SK-N-MC (cell line): ENCODE results near the gene TUNAR.

Experiments
- DNase-seq: peaks from one replicate; pipeline ENCODE4 v3.0.0-alpha.2; 2011; ENCODE audit warnings: low read depth, low spot score
- H3K27ac ChIP-seq: fragments of 200-600 bp; sonication (generic); 2 replicates; pipeline ENCODE4 v1.5.1; 2016; ENCODE audit warnings: mixed run types
- H3K36me3 ChIP-seq: fragments of 200-600 bp; sonication (generic); 2 replicates; pipeline ENCODE4 v1.6.1; 2017; ENCODE audit warnings: antibody characterized with exemption, low read length, mixed read lengths; ENCODE audit not compliant: insufficient read depth
- H3K4me3 ChIP-seq: fragments of 200-600 bp; sonication (generic); 2 replicates; pipeline ENCODE4 v1.5.1; 2016
- H3K9ac ChIP-seq: fragments of 200-600 bp; sonication (generic); 2 replicates; pipeline ENCODE4 v1.8.0; 2017; ENCODE audit warnings: mixed run types, mixed read lengths; ENCODE audit not compliant: insufficient read length
- H3K9me3 ChIP-seq: fragments of 200-600 bp; sonication (generic); 2 replicates; pipeline ENCODE4 v1.6.1; 2017; ENCODE audit warnings: low read depth, mild to moderate bottlenecking, antibody characterized with exemption, low read length, moderate library complexity, mixed read lengths
- EZH2 ChIP-seq: fragments of 200-600 bp; sonication (generic); IDR thresholded peaks from one replicate; pipeline ENCODE4 v1.6.1; 2017; ENCODE audit warnings: antibody characterized with exemption
- FOXP2 ChIP-seq: optimal IDR thresholded peaks from 2 replicates; pipeline ENCODE3; 2011; ENCODE audit warnings: mild to moderate bottlenecking, moderate library complexity; ENCODE audit not compliant: insufficient read depth; ENCODE audit errors: extremely low read length, control extremely low read depth
- POLR2AphosphoS5 ChIP-seq: IDR thresholded peaks from 2 replicates; pipeline ENCODE4 v1.6.1; 2012; ENCODE audit warnings: mild to moderate bottlenecking, low read depth, low read length, borderline replicate concordance

The TUNAR gene

DNA sequence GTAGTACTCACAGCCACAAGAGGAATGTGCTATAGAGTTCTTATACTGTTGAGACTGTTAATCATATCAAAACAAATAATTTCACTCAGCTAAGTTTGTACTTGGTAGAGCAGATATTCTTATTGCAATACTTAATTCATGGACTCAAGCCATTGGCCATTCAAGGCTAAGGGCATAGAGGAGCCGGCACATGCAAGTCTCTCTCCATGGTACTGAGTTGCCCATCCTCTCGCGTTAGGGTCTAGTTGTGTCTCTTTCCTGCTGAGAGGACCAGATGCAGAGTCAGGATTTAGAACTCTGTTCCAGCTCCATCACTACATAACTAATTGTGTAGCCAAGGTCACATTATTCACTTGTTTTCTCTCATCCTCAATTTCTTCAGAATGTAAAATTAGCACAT is 14.4 kb upstream of the TUNAR start:
- no peak overlapping the region for H3K9ac ChIP-seq
- DNase-seq: no peak
- H3K27ac ChIP-seq: no peak overlapping the region
- no peak overlapping the region for H3K4me3 ChIP-seq
- H3K36me3 ChIP-seq: no peaks in the 10 kb centered on the region
- no peaks in the 10 kb centered on the region for H3K9me3 ChIP-seq
- TF ChIP-seq FOXP2 (no peak), EZH2 (no peak), POLR2AphosphoS5 (no peak)

DNA sequence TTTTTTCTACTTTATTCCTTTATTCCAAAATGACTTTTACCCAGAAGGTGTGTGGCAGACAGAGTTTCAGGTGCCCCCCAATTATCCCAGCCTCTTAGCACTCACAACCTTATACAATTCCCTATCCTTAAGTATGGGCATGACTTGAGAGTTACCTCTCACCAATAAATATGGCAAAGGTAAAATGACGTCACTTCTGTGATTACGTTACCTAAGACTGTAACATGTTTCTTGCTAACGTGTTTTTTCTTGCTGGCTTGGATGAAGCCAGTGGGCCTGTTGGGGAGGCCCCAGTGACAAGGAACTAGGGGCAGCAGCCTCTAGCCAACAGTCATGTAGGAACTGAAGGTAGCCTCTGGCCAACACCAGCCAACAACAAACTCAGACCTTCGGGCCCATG is 13.3 kb upstream of the TUNAR start:
- no peak for TF ChIP-seq EZH2
- TF ChIP-seq FOXP2: no peak
- TF ChIP-seq POLR2AphosphoS5: no peak
- Histone ChIP-seq H3K9me3 (no peaks in the 10 kb centered on the region), H3K9ac (no peak overlapping the region), H3K27ac (no peak overlapping the region), H3K4me3 (no peak overlapping the region), H3K36me3 (no peaks in the 10 kb centered on the region)
- DNase-seq: no peak

DNA sequence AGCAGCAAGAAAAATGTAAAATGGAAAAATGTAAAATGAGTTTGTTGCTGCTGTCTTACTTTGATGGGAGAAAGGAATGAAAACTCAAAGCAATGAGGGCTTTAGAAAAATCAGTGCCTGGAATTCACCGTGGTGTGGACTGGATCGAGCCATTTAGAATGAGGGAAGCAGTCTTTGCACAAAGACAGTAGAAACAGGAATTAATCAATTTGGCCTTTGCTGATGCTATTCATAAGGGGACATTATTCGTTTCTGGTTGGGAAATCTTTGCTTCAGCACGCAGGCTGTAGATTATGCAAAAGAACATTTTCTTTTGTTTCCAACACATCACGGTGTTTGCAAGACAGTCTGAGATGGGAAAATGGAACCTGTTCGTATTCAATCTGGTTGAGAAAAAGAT is 6.9 kb upstream of the TUNAR start:
- Histone ChIP-seq H3K36me3 (no peaks in the 10 kb centered on the region), H3K9me3 (no peaks in the 10 kb centered on the region), H3K4me3 (no peak overlapping the region), H3K27ac (no peak overlapping the region), H3K9ac (no peak overlapping the region)
- TF ChIP-seq EZH2 (no peak), FOXP2 (no peak), POLR2AphosphoS5 (no peak)
- no peak for DNase-seq

DNA sequence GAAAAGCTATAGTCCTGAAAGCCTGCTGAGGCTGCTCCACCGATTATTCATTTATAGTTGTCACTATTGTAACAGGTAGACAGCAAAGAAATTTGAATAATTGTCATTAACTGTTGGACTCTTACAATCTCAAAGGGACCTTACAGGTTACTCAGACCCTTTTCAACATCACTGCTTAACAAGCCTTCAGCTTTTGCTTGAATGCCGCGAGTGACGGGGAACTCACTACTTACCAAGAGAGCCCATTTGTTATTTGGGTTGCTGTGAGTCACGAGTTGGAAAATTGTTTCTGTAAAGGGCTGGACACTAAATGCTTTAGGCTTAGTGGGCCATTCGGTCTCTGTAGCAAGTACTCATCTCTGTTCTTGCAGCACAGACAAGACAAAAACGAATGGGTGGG is 5.9 kb upstream of the TUNAR start:
- no peak overlapping the region for H3K4me3 ChIP-seq
- no peak for TF ChIP-seq EZH2
- no peak for TF ChIP-seq FOXP2
- TF ChIP-seq POLR2AphosphoS5: no peak
- no peaks in the 10 kb centered on the region for H3K9me3 ChIP-seq
- no peak overlapping the region for H3K27ac ChIP-seq
- H3K9ac ChIP-seq: no peak overlapping the region
- H3K36me3 ChIP-seq: no peaks in the 10 kb centered on the region
- no peak for DNase-seq

DNA sequence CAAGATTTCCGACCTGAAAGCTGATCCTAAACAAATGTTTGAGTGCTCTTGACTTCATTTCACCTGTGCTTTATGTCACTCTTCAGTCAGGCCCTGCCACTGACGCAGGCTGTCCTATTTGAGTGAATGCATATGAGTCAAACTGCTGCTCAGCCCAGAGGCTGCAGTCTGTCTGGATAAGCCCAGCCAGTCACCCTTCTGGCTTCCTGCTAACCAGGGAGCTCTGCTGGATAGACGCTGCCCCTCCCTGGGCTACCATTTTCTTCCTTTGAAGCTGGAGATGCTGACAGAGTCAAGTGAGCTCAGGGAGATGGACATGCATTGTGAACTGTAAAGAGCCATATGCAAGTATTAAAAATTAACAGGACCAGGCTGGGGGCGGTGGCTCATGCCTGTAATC is 5.1 kb upstream of the TUNAR start:
- H3K36me3 ChIP-seq: no peaks in the 10 kb centered on the region
- H3K9me3 ChIP-seq: no peaks in the 10 kb centered on the region
- DNase-seq: no peak
- TF ChIP-seq POLR2AphosphoS5 (no peak), FOXP2 (no peak), EZH2 (no peak)
- H3K4me3 ChIP-seq: no peak overlapping the region
- H3K9ac ChIP-seq: no peak overlapping the region
- no peak overlapping the region for H3K27ac ChIP-seq

DNA sequence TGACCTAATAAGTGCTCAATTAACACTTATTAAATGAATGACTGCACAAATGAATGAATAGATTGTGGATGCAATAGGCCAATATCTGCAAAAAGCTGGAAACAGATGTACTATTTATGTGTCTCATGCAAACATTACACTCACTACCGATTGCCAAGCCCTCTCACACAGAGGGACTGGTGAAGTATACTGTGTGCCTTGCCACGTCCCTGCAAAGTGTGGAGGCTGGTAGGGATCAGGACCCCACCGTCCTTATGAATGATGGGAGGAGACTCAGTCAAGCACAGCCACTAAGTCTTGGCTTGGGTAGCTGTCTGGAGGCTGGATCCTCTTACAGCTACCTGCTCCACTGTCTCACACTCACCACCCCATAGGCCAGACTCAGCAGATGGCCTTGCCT is 3.9 kb upstream of the TUNAR start:
- H3K9me3 ChIP-seq: no peaks in the 10 kb centered on the region
- TF ChIP-seq EZH2 (no peak), POLR2AphosphoS5 (no peak), FOXP2 (no peak)
- H3K9ac ChIP-seq: no peak overlapping the region
- no peaks in the 10 kb centered on the region for H3K36me3 ChIP-seq
- DNase-seq: no peak
- no peak overlapping the region for H3K27ac ChIP-seq
- no peak overlapping the region for H3K4me3 ChIP-seq

DNA sequence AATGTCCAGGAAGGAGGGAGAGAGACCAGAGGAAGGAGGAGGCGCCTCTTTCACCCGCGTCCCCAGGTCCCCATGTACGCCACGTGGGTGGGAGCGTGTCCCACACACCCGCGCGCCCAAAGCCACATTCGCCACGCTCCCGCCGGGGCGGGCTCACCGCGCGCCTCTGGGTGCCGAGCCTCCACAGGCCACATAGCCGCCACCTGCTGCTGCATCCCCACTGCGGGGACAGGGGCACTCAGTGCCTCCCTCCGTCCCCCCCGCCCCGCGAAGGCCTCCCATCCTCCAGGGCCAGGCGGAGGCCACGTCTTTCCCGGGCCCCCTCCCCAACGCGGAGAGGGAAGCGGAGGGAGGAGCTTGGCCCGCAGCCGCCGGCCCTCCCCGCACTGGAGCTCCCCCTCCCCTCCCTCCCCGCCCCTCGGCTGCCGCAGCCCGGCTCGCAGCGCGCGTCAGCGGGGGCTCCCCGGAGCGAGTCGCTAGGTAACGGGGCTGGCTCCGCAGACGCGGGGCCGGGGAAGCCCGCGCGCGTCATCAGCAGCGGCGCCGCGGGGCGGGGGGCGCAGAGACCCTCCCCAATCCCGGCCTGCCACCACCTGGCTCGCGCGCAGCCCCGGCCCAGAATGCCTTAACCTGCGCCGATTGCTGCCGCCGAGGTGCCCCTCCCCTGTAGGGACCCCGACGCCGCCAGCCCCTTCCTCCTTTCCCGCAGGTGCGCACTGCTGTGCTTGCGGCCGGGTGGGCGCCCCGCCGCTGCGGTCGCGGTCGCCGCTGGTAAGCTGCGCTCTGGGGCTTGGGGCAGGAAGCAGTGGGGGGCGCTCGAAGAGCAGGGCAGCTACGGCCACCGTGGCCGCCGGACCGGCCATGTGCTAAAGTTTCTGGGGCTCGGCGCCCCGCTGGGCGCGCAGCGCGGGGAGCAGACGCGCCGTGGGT is 536 bp upstream of the TUNAR start:
- Histone ChIP-seq H3K9me3 (no peaks in the 10 kb centered on the region), H3K4me3 (peak overlapping the region; percentile 66), H3K36me3 (no peaks in the 10 kb centered on the region), H3K9ac (no peak overlapping the region), H3K27ac (no peak overlapping the region)
- DNase-seq: no peak
- TF ChIP-seq POLR2AphosphoS5: no peak
- peak; percentile 16 for TF ChIP-seq EZH2

DNA sequence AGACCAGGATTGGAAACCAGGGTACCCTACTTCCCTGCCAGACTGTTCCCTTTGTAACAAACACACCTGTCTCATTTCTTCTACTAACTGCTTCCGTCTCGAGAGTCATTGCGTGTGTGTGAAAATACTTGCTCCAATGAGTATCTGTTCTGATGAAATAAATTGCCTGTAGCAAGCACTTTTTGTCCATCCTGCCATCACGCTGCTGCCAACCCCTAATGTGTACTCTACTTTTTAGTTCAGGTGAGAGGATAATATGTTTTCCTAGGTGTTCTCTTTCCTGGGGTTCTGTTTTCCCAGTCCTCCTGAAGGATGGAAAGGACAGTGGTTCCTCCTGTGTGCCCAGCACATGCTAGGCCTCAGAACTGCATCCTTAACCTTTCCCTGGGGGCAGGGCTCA is 1.0 kb downstream of the TUNAR start:
- Histone ChIP-seq H3K4me3 (no peak overlapping the region), H3K9ac (no peak overlapping the region), H3K9me3 (no peaks in the 10 kb centered on the region), H3K36me3 (no peaks in the 10 kb centered on the region), H3K27ac (no peak overlapping the region)
- no peak for DNase-seq
- TF ChIP-seq POLR2AphosphoS5 (no peak), FOXP2 (no peak), EZH2 (no peak)

DNA sequence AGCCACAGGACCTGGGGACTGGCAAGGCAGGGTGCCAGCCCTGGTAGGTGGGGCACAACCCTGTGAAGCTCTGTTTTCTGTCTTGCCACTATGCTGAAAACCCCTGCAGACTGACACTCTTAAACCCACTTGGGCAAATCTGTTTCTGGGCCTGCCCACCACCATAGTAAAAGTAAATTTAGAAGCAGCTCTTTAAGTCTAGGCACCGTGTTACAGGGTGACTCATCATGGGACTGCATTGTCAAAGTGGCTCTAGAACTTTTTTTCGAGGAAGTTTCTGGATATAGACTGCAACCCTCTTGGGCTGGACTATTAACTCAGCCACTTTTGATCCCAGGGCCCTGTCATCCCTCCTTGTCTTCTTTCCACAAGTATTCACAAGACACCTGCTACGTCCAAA is 7.7 kb downstream of the TUNAR start:
- Histone ChIP-seq H3K4me3 (no peak overlapping the region), H3K36me3 (no peaks in the 10 kb centered on the region), H3K9me3 (no peaks in the 10 kb centered on the region), H3K9ac (no peak overlapping the region), H3K27ac (no peak overlapping the region)
- no peak for DNase-seq
- TF ChIP-seq FOXP2 (no peak), POLR2AphosphoS5 (no peak), EZH2 (no peak)
